MCF 10A (cell line): ENCODE measurements around the gene RMND5B. TPM values are rescaled to one million over a fixed set of nuclear protein-coding genes. Genes with fewer than 3 reads are reported as not detected.

Source experiments
- BruUV-seq: library from RNA; stranded (reverse); fragments of 400-500 nt; replicated peaks from 2 replicates; lab custom pipeline; 2021; lab: Mats Ljungman, UMichigan
- CTCF ChIA-PET: fragments of 300-600 bp; sonication (Branson Sonifier 250); formaldehyde crosslinking; extraction: SDS; loops from one replicate; lab custom pipeline; 2021; ENCODE audit warnings: antibody characterized with exemption, inconsistent platforms; lab: Yijun Ruan, JAX
- POLR2A ChIA-PET: fragments of 300-600, 350-650 bp; sonication (Branson Sonifier 250); formaldehyde crosslinking; extraction: SDS; loops from one replicate; lab custom pipeline; 2020; ENCODE audit warnings: antibody characterized with exemption, inconsistent platforms; lab: Yijun Ruan, JAX
- DNase-seq: peaks from one replicate; pipeline ENCODE4 v3.0.0-alpha.2; 2018; ENCODE audit not compliant: unreplicated experiment
- H3K27ac Mint-ChIP-seq: one replicate; pipeline ENCODE4 v1.8.0; 2022; ENCODE audit warnings: mild to moderate bottlenecking, low read depth, mixed read lengths; ENCODE audit not compliant: unreplicated experiment
- H3K27me3 Mint-ChIP-seq: one replicate; pipeline ENCODE4 v1.8.0; 2022; ENCODE audit warnings: mixed read lengths; ENCODE audit not compliant: insufficient read depth, unreplicated experiment
- H3K36me3 Mint-ChIP-seq: one replicate; pipeline ENCODE4 v1.8.0; 2022; ENCODE audit warnings: mild to moderate bottlenecking, moderate library complexity, mixed read lengths; ENCODE audit not compliant: insufficient read depth, unreplicated experiment
- H3K4me1 Mint-ChIP-seq: one replicate; pipeline ENCODE4 v1.8.0; 2022; ENCODE audit warnings: mixed read lengths; ENCODE audit not compliant: insufficient read depth, unreplicated experiment
- H3K4me3 Mint-ChIP-seq: one replicate; pipeline ENCODE4 v1.8.0; 2022; ENCODE audit warnings: mild to moderate bottlenecking, moderate library complexity, mixed read lengths; ENCODE audit not compliant: unreplicated experiment
- H3K9me3 Mint-ChIP-seq: one replicate; pipeline ENCODE4 v1.8.0; 2022; ENCODE audit warnings: mixed read lengths; ENCODE audit not compliant: unreplicated experiment
- CTCF ChIP-seq: fragments of 200-600 bp; IDR thresholded peaks from one replicate; pipeline ENCODE4 v1.8.0; 2022; ENCODE audit warnings: antibody characterized with exemption, mild to moderate bottlenecking; ENCODE audit not compliant: unreplicated experiment
- intact Hi-C: fragments of 100-400 bp; cut with micrococcal nuclease; formaldehyde crosslinking; loops from 2 replicates; pipeline ENCODE4 v1.14.1; 2022
- total RNA-seq: library from RNA; stranded (reverse); gene quantifications from 2 replicates; pipeline ENCODE4 v1.2.3, GENCODE V29; 2022

RMND5B gene
- total RNA-seq, 1 experiment from 2014 or later = 53.0 TPM

GRCh38 chr5:178165581-178165980 is 34.8 kb downstream of the RMND5B start:
- no peak for DNase-seq
- ChIA-PET CTCF (interaction anchor here (0.6 to 1.6 kb wide), 6 partner anchors 17 to 175 kb away, joined by 3 to 9 read pairs (median 4); no protein-coding TSS in a partner anchor), POLR2A (interaction anchor here (0.8 to 1.3 kb wide), 2 partner anchors 39 to 51 kb away, joined by 3 to 4 read pairs; partner anchors contain the start of gene HNRNPAB)
- Mint-ChIP-seq H3K27ac (no peak overlapping the region), H3K27me3 (peaks cover 33% of the 10 kb centered on the region), H3K36me3 (no peaks in the 10 kb centered on the region), H3K4me1 (no peaks in the 10 kb centered on the region), H3K4me3 (no peak overlapping the region), H3K9me3 (no peaks in the 10 kb centered on the region)
- intact Hi-C loops = loop anchor here (10.0 kb wide), 1 partner anchor 561 kb away; the partner anchor contains the start of gene B4GALT7
- no peak for TF ChIP-seq CTCF
- BruUV-seq = no TSS peak

GRCh38 chr5:178170455-178170854 is 39.6 kb downstream of the RMND5B start:
- Mint-ChIP-seq H3K4me1 (no peaks in the 10 kb centered on the region), H3K4me3 (no peak overlapping the region), H3K9me3 (no peaks in the 10 kb centered on the region), H3K27me3 (no peaks in the 10 kb centered on the region), H3K36me3 (no peaks in the 10 kb centered on the region), H3K27ac (no peak overlapping the region)
- no peak for TF ChIP-seq CTCF
- no peak for DNase-seq
- POLR2A ChIA-PET = interaction anchor here (1.0 kb wide), 1 partner anchor 34 kb away, joined by 3 read pairs; the partner anchor contains the start of gene HNRNPAB
- BruUV-seq = no TSS peak
- intact Hi-C loops = loop anchor here (5.0 kb wide), 1 partner anchor 548 kb away; no protein-coding TSS in a partner anchor
- CTCF ChIA-PET = interaction anchor here (1.0 to 1.6 kb wide), 3 partner anchors 20 to 95 kb away, joined by 3 to 5 read pairs (median 4); no protein-coding TSS in a partner anchor

- BruUV-seq = no TSS peak
- DNase-seq = no peak
- no peak overlapping the region for H3K4me3 Mint-ChIP-seq
- ChIA-PET CTCF (interaction anchor here (0.6 to 1.0 kb wide), 3 partner anchors 98 to 1022 kb away, joined by 3 to 4 read pairs (median 3); no protein-coding TSS in a partner anchor), POLR2A (interaction anchor here (0.6 to 1.3 kb wide), 3 partner anchors 12 to 149 kb away, joined by 4 to 5 read pairs (median 5); partner anchors contain the start of gene HNRNPAB)
- H3K27ac Mint-ChIP-seq = no peak overlapping the region
- TF ChIP-seq CTCF = no peak
- H3K27me3 Mint-ChIP-seq = no peaks in the 10 kb centered on the region
- no peaks in the 10 kb centered on the region for H3K36me3 Mint-ChIP-seq
- H3K4me1 Mint-ChIP-seq = no peaks in the 10 kb centered on the region
- H3K9me3 Mint-ChIP-seq = no peaks in the 10 kb centered on the region
- intact Hi-C loops = loop anchor here (5.0 kb wide), 1 partner anchor 552 kb away; no protein-coding TSS in a partner anchor
Measured at GRCh38 chr5:178174456-178174855, 43.6 kb downstream of the RMND5B start.

- ChIA-PET CTCF (no interaction called here), POLR2A (interaction anchor here (0.7 to 0.8 kb wide), 2 partner anchors 101 to 395 kb away, joined by 3 read pairs; no protein-coding TSS in a partner anchor)
- H3K4me1 Mint-ChIP-seq = no peaks in the 10 kb centered on the region
- no peak overlapping the region for H3K27ac Mint-ChIP-seq
- DNase-seq = no peak
- intact Hi-C loops = no loop called here
- no TSS peak for BruUV-seq
- no peaks in the 10 kb centered on the region for H3K9me3 Mint-ChIP-seq
- no peaks in the 10 kb centered on the region for H3K27me3 Mint-ChIP-seq
- H3K36me3 Mint-ChIP-seq = no peaks in the 10 kb centered on the region
- no peak overlapping the region for H3K4me3 Mint-ChIP-seq
- no peak for TF ChIP-seq CTCF
Measured at GRCh38 chr5:178176791-178177190, 46.0 kb downstream of the RMND5B start.
